HepG2 (cell line): ENCODE data around the gene SERPINF2. TPM values are rescaled to one million over a fixed set of nuclear protein-coding genes. Genes with fewer than 3 reads are reported as not detected.

Source experiments
- BHLHE40 ChIP-seq: IDR thresholded peaks from 2 replicates; pipeline ENCODE4 v1.6.1; 2011; ENCODE audit warnings: low read length, improper control_type of control experiment
- CC2D1A ChIP-seq: sonication (generic); formaldehyde crosslinking; IDR thresholded peaks from 2 replicates; pipeline ENCODE4 v1.8.1; 2023; ENCODE audit warnings: mild to moderate bottlenecking, missing genetic modification reagents
- FOXA1 ChIP-seq, 2 experiments: fragments of 450-650 bp in 1 of 2; sonication (generic) in 1 of 2; formaldehyde crosslinking in 1 of 2; IDR thresholded peaks; 2 replicates each; pipeline versions ENCODE4 v1.4.0 to v1.6.1; 2016 to 2020; ENCODE audit warnings: missing genetic modification reagents in 1 of 2
- FOXM1 ChIP-seq: sonication (generic); formaldehyde crosslinking; IDR thresholded peaks from 2 replicates; pipeline ENCODE4 v1.5.0; 2020; ENCODE audit warnings: missing genetic modification reagents
- HIVEP1 ChIP-seq: sonication (generic); formaldehyde crosslinking; IDR thresholded peaks from 2 replicates; pipeline ENCODE4 v1.4.0; 2020; ENCODE audit warnings: mild to moderate bottlenecking, missing genetic modification reagents
- HOMEZ ChIP-seq: IDR thresholded peaks from 2 replicates; pipeline ENCODE4 v1.6.1; 2016; ENCODE audit warnings: low read depth
- IRF2 ChIP-seq: IDR thresholded peaks from 2 replicates; pipeline ENCODE4 v1.6.1; 2018; ENCODE audit warnings: missing genetic modification reagents, missing compliant biosample characterization
- KMT2A ChIP-seq: sonication (generic); formaldehyde crosslinking; IDR thresholded peaks from 2 replicates; pipeline ENCODE4 v1.4.0; 2020; ENCODE audit warnings: missing genetic modification reagents
- MEIS2 ChIP-seq: sonication (generic); formaldehyde crosslinking; IDR thresholded peaks from 2 replicates; pipeline ENCODE4 v1.9.0; 2021; ENCODE audit warnings: mild to moderate bottlenecking, missing genetic modification reagents
- PAWR ChIP-seq: sonication (generic); formaldehyde crosslinking; IDR thresholded peaks from 2 replicates; pipeline ENCODE4 v1.4.0; 2020; ENCODE audit warnings: missing genetic modification reagents, mild to moderate bottlenecking, borderline replicate concordance
- PRDM10 ChIP-seq: sonication (generic); formaldehyde crosslinking; IDR thresholded peaks from 2 replicates; pipeline ENCODE4 v1.4.0; 2020; ENCODE audit warnings: low read depth, missing genetic modification reagents
- SP140L ChIP-seq: sonication (generic); formaldehyde crosslinking; IDR thresholded peaks from 2 replicates; pipeline ENCODE4 v1.4.0; 2020; ENCODE audit warnings: missing genetic modification reagents, borderline replicate concordance
- TBX3 ChIP-seq: fragments of 450-650 bp; IDR thresholded peaks from 2 replicates; pipeline ENCODE4 v1.6.1; 2017; ENCODE audit warnings: antibody characterized with exemption, mild to moderate bottlenecking, inconsistent platforms, borderline replicate concordance
- TRIM24 ChIP-seq: sonication (generic); formaldehyde crosslinking; IDR thresholded peaks from 2 replicates; pipeline ENCODE4 v1.8.0; 2022; ENCODE audit warnings: mild to moderate bottlenecking, missing genetic modification reagents
- ZBTB26 ChIP-seq: IDR thresholded peaks from 2 replicates; pipeline ENCODE4 v1.6.1; 2016; ENCODE audit warnings: missing compliant biosample characterization, missing genetic modification reagents, borderline replicate concordance
- ZNF143 ChIP-seq: sonication (generic); formaldehyde crosslinking; IDR thresholded peaks from 2 replicates; pipeline ENCODE4 v1.4.0; 2020; ENCODE audit warnings: missing genetic modification reagents
- ZNF264 ChIP-seq: sonication (generic); formaldehyde crosslinking; IDR thresholded peaks from 2 replicates; pipeline ENCODE4 v1.4.0; 2020; ENCODE audit warnings: missing genetic modification reagents
- ZNF615 ChIP-seq: sonication (generic); formaldehyde crosslinking; IDR thresholded peaks from 2 replicates; pipeline ENCODE4 v1.5.0; 2020; ENCODE audit warnings: mild to moderate bottlenecking, missing genetic modification reagents, borderline replicate concordance
- ZNF678 ChIP-seq: sonication (generic); formaldehyde crosslinking; IDR thresholded peaks from 2 replicates; pipeline ENCODE4 v1.4.0; 2020; ENCODE audit warnings: mild to moderate bottlenecking, missing genetic modification reagents
- polyA plus RNA-seq, 8 experiments: library from polyadenylated mRNA; depleted of rRNA in 3 of 8; stranded (reverse) in 7 of 8; unstranded in 1 of 8; fragments of >200 nt; fragmentation: Illumina TruSeq in 4 of 8; extraction: Trizol in 4 of 8; gene quantifications; 2 replicates each; pipeline versions ENCODE4 v1.2.1 to v1.2.3, GENCODE V29; 2011 to 2016; ENCODE audit warnings: low read depth in 4 of 8, missing spikeins in 1 of 8, mixed read lengths in 1 of 8; ENCODE audit not compliant: insufficient read depth in 1 of 8
- total RNA-seq, 5 experiments: library from RNA; depleted of rRNA; stranded (reverse); fragments of >200 nt; fragmentation: Illumina TruSeq; extraction: Trizol; gene quantifications; 2 replicates each; pipeline ENCODE4 v1.2.3, GENCODE V29; 2016; ENCODE audit warnings: low read depth in 1 of 5
- TF ChIP-seq, protein P1 (sequence below): sonication (generic); formaldehyde crosslinking; IDR thresholded peaks from 2 replicates; pipeline ENCODE4 v1.8.1; 2022; ENCODE audit warnings: low read depth, mild to moderate bottlenecking, missing genetic modification reagents

The SERPINF2 gene
- total and polyA plus RNA-seq, 2 of the 13 experiments (the other 11 are each of a cell fraction or from before 2014, with no cell fraction given): 309 to 548 TPM

GRCh38 chr17:1769822-1770477, 27.3 kb downstream of the SERPINF2 start (continued):
- peak; percentile 67 for TF ChIP-seq FOXA1 (IDR thresholded peaks at IDR 0.05)
- TF ChIP-seq FOXA1 (CRISPR knock-in tag; IDR thresholded peaks at IDR 0.05): peak; percentile 99
- TF ChIP-seq ZBTB26 (CRISPR knock-in tag): no peak; the same call in 1 of the 2 replicates
- no peak for TF ChIP-seq HOMEZ
- TF ChIP-seq ZNF678 (CRISPR knock-in tag): no peak
- no peak for TF ChIP-seq KMT2A
- no peak for TF ChIP-seq PRDM10 (CRISPR knock-in tag)
- 0 out of 2 replicates have a peak, but pooled peaks have one; percentile 33 for TF ChIP-seq BHLHE40
- no peak; the same call in 1 of the 2 replicates for TF ChIP-seq HIVEP1 (CRISPR knock-in tag)
- no peak for TF ChIP-seq ZNF143 (CRISPR knock-in tag)
- peak; percentile 49; the same call in 1 of the 2 replicates for TF ChIP-seq ZNF264 (CRISPR knock-in tag)
- no peak for TF ChIP-seq SP140L
- peak; percentile 43; the same call in 1 of the 2 replicates for TF ChIP-seq IRF2 (CRISPR knock-in tag)
- no peak for TF ChIP-seq PAWR
- TF ChIP-seq FOXM1 (CRISPR knock-in tag): no peak
- TF ChIP-seq ZNF615 (CRISPR knock-in tag): no peak
- peak; percentile 61; the same call in 1 of the 2 replicates for TF ChIP-seq TBX3
- TF ChIP-seq CC2D1A (CRISPR knock-in tag): 0 out of 2 replicates have a peak, but pooled peaks have one; percentile 47
- TF ChIP-seq, protein P1, sequence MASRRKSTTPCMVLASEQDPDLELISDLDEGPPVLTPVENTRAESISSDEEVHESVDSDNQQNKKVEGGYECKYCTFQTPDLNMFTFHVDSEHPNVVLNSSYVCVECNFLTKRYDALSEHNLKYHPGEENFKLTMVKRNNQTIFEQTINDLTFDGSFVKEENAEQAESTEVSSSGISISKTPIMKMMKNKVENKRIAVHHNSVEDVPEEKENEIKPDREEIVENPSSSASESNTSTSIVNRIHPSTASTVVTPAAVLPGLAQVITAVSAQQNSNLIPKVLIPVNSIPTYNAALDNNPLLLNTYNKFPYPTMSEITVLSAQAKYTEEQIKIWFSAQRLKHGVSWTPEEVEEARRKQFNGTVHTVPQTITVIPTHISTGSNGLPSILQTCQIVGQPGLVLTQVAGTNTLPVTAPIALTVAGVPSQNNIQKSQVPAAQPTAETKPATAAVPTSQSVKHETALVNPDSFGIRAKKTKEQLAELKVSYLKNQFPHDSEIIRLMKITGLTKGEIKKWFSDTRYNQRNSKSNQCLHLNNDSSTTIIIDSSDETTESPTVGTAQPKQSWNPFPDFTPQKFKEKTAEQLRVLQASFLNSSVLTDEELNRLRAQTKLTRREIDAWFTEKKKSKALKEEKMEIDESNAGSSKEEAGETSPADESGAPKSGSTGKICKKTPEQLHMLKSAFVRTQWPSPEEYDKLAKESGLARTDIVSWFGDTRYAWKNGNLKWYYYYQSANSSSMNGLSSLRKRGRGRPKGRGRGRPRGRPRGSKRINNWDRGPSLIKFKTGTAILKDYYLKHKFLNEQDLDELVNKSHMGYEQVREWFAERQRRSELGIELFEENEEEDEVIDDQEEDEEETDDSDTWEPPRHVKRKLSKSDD: no peak; the same call in 1 of the 2 replicates
- no peak for TF ChIP-seq TRIM24 (CRISPR knock-in tag)
- no peak for TF ChIP-seq MEIS2 (CRISPR knock-in tag)
